ENCODE measurements around the gene UQCRC1.

The UQCRC1 gene

GRCh38 chr3:48598323-48599076 lies 10.9 kb downstream of the UQCRC1 start:
- no peak for DNase-seq

- no peak for DNase-seq
Measured at GRCh38 chr3:48597408-48597800, 12.0 kb downstream of the UQCRC1 start.

GRCh38 chr3:48596676-48597407 lies 12.6 kb downstream of the UQCRC1 start:
- no peak for DNase-seq

DNA sequence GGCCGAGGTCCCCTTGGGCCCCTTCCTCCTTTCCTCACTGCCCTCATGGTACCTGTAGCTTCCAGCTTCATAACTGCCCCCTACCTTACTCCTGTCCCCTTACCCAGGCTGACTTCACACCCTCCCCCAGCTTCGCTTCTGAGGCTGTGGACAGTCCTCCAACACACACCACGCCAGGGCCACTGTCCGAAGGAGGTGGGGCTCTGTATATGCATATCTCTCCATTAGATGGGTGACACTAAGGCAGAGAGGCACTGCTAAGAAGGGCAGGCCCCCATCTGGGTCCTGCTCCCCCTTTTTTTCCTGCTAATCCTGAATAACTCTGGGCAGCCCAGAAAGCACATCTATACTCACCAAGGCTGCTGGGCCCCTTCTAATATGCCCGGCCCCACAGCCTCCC lies 13.3 kb downstream of the UQCRC1 start:
- DNase-seq = no peak

- DNase-seq = no peak
Measured at GRCh38 chr3:48595526-48596121, 13.8 kb downstream of the UQCRC1 start.

DNA sequence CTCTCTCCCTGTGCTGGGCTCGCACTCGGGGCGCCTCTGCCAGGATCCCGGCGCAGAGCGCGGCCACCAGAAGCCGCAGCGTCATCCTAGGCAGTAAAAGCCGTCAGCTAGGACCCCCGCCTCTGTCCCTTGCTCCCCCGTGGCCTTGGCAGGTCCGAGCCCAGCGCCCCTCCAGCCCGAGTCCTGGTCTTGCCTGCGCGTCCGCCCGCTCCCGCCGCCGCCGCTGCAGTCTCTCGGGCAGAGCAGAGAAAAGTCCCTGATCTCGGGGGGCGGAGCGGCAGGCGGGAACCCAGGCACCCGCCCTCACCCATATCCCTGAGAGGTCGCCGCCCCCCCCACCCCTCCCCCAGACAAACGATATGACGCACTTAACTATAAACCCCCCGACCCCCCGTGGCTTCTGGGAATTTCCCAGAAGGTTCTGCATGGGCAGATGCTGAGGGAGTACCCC lies 14.3 kb downstream of the UQCRC1 start, which contains the start of gene COL7A1:
COL7A1 (minus strand) TSS at position 255 of the 451 bp plus-strand sequence; CDS start at position 85, 170 bp downstream.
- DNase-seq = no peak

- DNase-seq = no peak
Measured at GRCh38 chr3:48594417-48595049, 14.9 kb downstream of the UQCRC1 start.

DNA sequence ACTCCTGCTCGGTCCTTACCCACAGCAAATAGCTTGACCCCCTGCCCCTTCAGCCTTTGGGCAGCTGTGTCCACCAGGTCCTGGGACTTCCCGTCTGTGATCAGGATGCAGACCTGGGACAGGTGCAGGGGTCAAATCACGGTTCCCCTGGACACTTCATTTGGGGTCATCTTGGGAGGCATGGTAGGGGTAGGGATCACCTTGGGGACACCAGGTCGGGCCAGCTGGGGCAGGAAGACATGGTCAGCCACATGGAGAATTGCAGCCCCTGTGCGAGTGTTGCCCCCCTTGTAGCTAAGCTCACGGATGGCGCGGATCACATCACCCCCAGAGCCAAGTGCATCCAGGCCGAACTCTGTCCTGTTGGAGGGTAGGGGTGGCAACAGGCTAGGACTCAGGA lies 16.1 kb downstream of the UQCRC1 start:
- no peak for DNase-seq

- no peak for DNase-seq
Measured at GRCh38 chr3:48592519-48593087, 16.8 kb downstream of the UQCRC1 start.

DNA sequence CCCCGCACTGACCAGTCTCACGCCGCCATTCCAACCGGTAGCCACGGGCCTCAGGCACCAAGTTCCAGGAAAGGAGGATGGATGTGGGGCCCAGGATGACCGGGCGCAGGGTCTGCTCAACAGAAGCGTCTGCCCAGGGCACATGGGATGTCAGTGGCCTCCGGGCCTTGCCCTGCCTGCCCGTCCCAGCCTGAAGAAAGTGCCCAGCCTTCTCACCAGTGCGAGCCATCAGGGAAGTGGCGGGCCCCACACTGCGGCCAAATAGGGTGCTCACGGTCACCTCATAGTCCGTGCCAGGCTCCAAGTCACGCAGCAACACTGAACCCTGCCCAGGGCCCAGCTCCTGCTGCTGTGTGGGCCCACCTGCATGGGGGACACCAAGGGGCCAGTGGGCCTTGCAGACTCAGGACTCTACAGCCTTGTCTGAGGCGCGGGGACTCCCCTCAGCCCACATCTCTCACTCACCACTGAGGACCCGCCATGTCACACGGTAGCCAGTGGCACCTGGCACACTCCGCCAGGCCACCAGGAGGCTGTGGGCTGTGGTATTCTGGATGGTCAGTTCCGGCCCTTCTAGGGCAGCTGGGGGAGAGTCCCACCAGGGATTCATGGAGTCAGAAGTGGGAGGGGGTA lies 17.4 kb downstream of the UQCRC1 start:
- DNase-seq = no peak

DNA sequence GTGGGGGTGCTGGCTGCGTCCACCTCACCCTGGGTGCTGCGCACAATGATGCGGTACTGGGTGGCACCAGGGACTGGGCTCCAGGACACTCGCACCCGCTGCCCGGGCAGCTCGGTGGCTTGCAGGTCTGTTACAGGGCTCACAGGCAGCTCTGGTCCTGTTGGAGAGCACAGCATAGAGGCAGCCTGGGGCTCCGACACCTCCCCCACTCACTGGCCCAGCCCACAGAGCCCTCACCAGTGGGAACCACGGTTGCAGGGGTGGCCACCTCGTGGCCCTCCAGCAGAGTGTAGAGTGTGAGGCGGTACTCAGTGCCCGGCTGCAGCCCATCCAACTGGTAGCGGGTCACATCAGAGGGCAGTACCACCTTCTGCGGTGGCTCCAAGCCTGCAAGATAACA lies 18.0 kb downstream of the UQCRC1 start:
- DNase-seq = no peak

DNA sequence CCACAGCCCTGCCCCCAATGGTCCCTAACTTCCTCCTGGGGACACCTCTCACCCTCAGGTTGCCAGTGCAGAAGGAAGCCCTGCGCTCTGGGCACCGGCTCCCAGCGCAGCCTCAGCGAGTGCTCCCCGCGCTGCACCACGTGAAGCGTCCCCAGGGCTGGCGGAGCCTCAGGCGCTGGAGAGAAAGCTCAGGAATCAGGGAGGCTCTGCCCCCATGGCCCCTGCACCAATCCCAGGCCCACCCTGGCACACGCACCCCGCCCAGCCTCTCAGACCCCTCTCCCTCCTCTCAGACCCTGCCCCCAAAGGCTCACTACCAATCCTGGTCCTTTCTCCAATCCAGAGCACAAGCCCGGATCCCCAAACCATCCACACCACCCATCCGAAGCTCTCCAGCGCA lies 21.2 kb downstream of the UQCRC1 start:
- no peak for DNase-seq

GRCh38 chr3:48587686-48588085 lies 21.8 kb downstream of the UQCRC1 start:
- no peak for DNase-seq

- DNase-seq = no peak
Measured at GRCh38 chr3:48585411-48585810, 24.0 kb downstream of the UQCRC1 start.

- DNase-seq = no peak
Measured at GRCh38 chr3:48584836-48585235, 24.6 kb downstream of the UQCRC1 start.

GRCh38 chr3:48581621-48582481 lies 27.6 kb downstream of the UQCRC1 start:
- DNase-seq = no peak

DNA sequence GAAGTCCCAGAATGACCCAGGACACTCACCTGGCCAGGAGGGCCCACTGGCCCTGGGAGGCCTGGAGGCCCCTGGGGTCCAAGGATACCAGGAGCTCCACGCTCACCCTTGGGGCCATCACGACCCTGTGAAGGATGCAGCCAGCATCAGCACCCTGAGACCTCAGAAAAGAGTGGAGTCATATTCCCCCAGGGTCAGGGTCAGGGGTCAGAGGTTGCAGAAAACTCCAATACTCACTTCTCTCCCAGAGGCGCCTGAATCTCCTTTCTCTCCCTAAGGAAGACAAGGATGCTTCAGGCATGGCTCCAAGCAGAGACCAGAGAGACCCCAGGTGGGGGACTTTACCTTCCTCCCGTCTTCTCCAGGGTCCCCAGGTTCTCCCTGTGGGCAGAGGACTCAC lies 32.8 kb downstream of the UQCRC1 start:
- DNase-seq = no peak

DNA sequence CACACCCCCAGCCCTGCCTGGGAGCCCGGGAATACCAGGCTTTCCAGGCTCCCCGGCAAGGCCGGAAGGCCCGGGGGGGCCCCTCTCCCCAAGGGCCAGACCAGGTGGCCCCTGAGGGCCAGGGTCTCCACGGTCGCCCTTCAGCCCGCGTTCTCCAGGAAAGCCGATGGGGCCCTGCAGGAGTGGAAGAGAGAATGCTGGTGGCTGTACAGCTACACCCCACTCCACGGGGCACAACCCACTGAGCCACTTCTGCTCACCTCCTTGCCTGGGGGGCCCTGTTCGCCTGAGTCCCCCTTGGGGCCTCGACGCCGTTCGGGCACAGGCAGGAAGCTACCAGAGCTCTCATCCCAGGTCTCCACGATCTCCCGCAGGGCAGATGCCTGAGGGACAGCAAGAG lies 34.1 kb downstream of the UQCRC1 start:
- no peak for DNase-seq

GRCh38 chr3:48573973-48574585 lies 35.4 kb downstream of the UQCRC1 start:
- DNase-seq = no peak

GRCh38 chr3:48572517-48572916 lies 36.9 kb downstream of the UQCRC1 start:
- DNase-seq = no peak

DNA sequence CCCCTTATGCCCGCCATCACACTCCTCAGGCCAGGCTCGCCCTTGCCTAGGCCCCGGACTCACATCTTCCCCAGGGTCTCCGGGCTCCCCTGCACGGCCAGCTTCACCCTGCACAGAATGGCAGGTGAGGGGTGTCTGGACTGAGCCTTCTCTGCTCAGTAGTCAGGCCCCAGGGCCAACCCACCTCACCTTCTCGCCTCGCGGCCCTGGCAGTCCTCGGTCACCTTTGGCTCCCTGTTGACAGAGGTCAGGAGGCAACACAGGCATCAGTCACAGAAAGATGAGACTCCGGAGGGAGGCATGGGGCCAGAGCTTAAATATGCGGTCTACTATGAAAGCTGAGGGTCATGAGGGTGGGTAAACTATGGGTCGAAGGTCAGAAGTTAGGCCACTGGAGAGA lies 37.5 kb downstream of the UQCRC1 start:
- no peak for DNase-seq

Measured in activated gamma-delta T cell treated with Interleukin-2 at 50 U/mL for 16 hours (primary cell).